ENCODE measurements around the gene GLMN.
A peak's percentile ranks its signal among the peaks of the same experiment; 100 is the strongest.
"Not testable (repeated sequence)": the region's sequence is repeated elsewhere in the genome, so short reads cannot be mapped to it uniquely, and the experiment has no call there.

GLMN gene

DNA sequence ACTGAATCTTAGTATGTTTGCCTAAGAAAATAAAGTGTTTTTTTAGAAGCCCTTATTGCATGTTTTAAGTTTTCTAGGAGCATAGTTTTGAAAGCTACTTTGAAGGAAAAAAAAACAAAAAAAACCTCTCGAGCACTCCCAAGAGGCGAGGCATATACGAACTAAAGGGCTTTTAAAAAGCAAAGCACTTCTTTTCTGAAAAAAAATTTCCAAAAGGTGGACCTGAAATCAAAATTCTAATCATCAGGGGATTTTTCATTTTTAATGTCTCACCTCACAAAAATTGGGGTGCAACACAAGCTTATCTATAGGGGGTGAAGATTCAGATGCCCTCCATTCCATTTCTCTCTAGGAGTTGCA is 594 bp downstream of the GLMN start:
- no peak for DNase-seq (ENCODE audit: low spot score)

DNA sequence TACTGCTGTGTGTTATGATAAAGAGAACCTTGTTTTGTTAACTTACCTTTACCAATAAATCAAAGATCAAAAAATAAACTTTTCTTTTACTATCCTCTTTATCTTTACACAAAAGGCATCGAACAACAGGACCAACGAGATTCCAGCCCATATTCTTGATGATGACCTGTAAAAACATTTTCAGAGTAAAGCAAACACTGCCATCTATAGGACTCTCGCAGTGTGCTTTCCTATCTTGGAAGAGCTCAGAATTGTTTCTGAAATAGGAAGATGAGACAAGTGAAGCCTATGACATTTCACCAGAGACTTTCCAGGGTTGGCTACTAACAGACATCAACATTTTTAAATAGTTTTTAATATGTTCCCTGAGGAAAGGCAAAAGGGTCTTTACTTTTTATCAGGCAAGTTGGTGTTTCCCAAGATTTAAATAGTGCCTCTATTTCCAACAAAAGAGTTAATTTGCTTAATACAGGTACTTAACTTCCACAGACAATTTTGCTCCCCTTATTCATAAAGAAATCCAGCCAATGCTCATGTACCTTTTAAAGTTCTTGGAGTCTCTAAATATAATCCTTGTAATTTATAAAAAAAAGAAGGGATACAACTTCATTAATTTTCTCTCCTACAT is 7.3 kb downstream of the GLMN start:
- DNase-seq (ENCODE audit: low spot score) = peak; percentile 31

DNA sequence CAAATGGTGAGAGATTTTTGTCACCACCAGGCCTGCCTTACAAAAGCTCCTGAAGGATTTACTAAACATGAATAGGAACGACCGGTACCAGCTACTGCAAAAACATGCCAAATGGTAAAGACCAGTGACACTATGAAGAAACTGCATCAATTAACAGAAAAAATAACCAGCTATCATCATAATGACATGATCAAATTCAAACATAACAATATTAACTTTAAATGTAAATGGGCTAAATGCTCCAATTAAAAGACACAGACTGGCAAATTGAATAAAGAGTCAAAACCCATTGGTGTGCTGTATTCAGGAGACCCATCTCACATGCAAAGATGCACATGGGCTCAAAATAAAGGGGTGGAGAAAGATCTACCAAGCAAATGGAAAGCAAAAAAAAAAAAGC is 17.4 kb downstream of the GLMN start:
- DNase-seq (ENCODE audit: low spot score) = not testable (repeated sequence)

DNA sequence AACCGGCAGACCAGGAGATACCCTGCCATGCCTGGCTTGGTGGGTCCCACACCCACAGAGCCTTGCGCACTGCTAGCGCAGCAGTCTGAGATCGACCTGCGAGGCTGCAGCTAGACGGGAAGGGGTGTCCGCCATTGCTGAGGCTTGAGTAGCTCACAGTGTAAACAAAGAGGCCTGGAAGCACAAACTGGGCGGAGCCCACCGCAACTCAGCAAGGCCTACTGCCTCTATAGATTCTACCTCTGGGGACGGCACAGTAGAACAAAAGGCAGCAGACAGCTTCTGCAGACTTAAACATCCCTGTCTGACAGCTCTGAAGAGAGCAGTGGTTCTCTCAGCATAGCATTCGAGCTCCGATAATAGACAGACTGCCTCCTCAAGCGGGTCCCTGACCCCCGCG is 19.0 kb downstream of the GLMN start:
- DNase-seq (ENCODE audit: low spot score) = not testable (repeated sequence)

DNA sequence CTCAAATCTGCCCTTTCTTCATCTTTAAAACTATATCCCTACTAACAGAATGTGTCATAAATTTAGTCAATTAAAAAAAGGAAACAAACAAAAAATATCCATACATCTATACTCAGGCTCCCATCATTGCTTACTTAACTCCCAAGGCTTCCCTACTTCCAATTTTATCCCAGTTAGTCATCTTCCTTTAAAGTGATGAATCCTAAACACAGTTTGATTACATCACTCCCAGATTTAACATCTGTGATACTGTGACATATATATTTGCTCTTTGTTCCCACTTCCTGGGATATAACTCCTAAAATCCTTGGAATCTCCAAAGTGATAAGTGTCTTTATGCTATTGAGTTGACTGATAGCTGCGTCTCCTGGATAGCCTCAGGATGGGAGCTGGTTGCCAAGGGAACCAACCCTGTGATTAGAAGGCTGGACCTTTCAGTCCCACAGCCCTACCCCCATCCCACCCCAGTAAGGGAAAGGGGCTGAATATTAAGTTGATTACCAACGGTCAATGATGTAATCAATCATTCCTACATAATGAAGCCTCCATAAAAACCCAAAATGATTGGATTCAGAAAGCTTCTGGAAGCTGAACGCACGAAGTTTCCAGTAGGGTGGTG is 21.6 kb downstream of the GLMN start:
- no peak for DNase-seq (ENCODE audit: low spot score)

GRCh38 chr1:92276082-92276481 is 22.7 kb downstream of the GLMN start:
- DNase-seq (ENCODE audit: low spot score) = no peak

DNA sequence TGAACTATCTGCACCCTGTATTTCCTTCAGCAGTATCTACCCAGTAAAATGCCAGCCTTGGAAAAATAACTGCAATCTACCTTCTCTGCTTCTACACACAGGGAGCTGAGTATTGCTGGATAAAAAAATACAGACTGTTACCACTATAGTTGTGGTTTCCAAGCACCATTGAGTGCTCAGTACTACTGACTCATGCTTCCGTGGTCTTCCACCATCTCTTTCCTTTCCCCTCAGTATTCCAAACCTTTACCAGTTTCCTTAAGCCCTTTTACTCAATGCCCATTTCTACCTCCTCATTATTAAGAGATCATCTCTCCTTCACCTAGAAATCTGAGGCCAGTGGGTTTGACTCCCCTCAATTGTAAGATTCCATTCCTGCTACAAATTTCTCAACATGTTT is 23.8 kb downstream of the GLMN start:
- DNase-seq (ENCODE audit: low spot score) = no peak

DNA sequence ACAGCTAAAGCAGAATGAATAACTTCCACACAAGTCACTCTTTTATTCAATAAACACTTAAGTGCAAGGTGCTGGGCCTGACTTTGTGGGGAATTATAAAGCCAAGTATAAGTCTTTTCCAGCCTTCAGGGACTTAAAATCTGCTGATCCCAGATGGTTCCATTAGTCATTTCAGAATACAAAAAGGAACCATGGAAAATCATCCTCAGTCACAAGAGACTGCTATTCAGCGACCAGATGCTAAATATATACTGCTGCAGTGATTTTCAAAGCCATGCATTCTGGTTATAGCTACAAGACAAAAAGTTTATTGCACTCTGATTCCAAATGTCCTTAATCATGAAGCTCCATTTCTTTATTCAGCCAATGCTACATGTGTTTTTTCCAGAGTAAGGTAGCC is 25.7 kb downstream of the GLMN start:
- DNase-seq (ENCODE audit: low spot score) = no peak

DNA sequence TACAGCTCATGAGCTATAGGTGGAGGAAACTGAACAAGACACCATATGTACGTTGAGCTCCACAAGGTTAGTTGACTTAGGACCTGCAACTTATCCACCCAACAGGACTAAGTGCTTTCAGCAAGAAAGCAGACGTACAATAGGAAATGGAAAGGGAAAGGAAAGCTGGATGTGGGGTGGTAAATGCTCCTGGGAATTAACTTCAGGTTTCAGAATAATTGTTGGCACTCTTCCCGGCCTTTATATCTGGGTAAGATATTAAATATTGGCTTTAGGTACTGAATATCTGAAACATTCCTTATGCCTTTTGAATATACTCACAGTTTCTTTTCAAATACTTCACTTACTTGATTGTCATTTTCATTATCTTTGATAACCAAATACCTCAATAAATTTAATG is 36.3 kb downstream of the GLMN start:
- no peak for DNase-seq (ENCODE audit: low spot score)

DNA sequence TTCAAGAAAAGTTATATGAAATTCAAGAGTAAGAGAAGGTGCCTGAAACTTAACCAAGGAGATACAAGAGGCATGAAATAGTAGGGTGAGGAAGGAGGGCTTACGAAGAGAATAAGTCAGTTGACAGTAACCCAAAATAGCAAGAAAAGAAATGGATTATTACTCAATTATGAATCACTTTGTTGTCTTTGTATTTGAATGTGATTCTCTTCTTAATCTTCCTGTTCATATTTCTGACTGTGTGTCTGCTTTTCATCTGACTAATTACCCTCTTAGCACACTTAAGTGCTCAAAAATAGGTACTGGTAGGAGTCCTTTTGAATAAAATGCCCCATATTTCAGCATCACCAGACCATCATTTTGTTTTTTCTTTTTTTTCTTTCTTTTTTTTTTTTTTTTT is 39.4 kb downstream of the GLMN start:
- DNase-seq (ENCODE audit: low spot score) = no peak

DNA sequence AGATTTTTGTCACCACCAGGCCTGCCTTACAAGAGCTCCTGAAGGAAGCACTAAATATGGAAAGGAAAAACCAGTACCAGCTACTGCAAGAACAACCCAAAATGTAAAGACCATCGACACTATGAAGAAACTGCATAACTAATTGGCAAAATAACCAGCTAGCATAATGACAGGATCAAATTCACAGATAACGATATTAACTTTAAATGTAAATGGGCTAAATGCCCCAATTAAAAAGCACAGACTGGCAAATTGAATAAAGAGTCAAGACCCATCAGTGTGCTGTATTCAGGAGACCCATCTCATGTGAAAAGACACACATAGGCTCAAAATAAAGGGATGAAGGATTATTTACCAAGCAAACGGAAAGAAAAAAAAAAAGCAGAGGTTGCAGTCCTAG is 44.1 kb downstream of the GLMN start:
- not testable (repeated sequence) for DNase-seq (ENCODE audit: low spot score)

- no peak for DNase-seq (ENCODE audit: low spot score)
These were observed 54.4 kb downstream of the GLMN start for GRCh38 chr1:92244376-92244775.

- DNase-seq (ENCODE audit: low spot score) = no peak
These were observed 58.8 kb downstream of the GLMN start for GRCh38 chr1:92240034-92240433.

- DNase-seq (ENCODE audit: low spot score) = no peak
These were observed 68.1 kb downstream of the GLMN start for GRCh38 chr1:92230736-92231135.

DNA sequence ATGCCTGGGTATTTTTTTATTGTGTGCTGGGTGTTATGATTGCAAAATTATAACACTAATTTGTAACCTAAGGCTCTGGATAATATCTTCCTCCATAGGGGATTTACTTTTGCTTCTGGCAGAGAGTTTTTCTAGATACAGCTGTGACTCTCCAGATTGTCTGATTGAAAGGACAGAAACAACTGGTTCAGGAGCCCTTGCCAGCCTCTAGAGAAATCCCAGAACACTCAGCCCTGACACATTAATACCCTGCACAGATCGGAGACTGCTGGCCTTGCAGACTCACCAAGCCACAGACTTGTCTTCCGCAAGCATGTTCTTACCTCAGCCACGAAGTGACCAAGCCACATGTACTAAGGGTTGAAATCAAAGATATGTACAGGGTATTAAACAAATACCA is 70.4 kb downstream of the GLMN start:
- DNase-seq (ENCODE audit: low spot score) = no peak

DNA sequence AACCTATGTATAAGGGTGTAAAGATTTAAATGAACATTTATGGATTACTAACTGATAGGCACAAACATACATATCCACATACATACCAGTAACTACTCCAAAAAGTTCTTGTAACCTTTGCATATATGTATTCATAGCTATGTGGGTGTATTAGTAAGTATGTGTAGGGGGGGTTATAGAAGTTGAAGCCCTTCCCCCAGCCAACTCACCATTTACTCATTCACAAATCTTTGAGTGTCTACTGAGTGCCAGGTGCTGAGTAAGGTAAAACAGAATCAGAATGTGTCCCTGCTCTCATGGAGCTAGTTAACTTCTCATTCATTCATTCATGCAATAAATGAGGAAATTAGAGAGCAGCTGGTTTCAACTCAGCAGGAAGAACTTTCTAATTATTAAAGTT is 79.8 kb downstream of the GLMN start:
- DNase-seq (ENCODE audit: low spot score) = no peak

DNA sequence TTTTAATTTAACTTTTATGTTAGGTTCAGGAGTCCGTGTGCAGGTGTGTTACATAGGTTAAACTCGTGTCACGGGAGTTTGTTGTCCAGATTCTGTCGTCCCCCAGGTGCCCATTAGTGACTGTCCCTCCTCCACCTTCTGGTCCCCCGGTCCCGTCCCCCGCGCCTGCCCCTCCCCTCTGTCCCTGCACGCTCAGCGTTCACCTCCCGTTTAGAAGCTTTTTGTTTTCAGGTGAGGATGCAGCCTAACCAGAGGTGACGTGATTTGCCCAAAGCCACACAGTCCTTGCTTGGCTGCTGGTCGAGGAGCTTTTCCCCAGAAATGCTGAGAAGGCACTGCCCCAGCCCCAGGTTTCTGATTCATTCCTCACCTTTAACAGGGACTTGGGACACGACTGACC is 80.2 kb downstream of the GLMN start:
- peak; percentile 13 for DNase-seq (ENCODE audit: low spot score)

DNA sequence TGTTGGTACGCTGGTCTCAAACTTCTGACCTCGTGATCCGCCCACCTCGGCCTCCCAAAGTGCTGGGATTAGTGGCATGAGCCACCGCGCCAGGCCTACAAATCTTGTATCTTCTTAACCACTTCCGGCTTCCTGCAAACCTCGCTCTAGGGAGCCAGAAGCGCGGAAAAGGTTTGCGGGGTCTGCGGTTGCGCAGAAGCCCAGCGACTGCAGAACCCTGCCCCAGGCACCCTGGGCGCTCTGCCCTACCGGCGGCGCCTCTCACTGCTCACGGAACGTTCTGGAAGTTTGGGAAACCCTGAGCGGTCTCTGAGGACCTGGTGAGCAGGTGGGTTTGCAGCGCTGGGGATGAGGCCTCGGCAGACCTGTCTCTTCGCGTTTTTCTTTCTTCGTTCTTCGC is 81.1 kb downstream of the GLMN start, which contains the start of gene C1orf146:
TSS of gene C1orf146 (plus strand) at position 195 of the 400 bp plus-strand sequence. CDS start 13,506 bp downstream, outside the sequence.
- peak; percentile 9 for DNase-seq (ENCODE audit: low spot score)

GRCh38 chr1:92211166-92211565 is 87.6 kb downstream of the GLMN start:
- no peak for DNase-seq (ENCODE audit: low spot score)

DNA sequence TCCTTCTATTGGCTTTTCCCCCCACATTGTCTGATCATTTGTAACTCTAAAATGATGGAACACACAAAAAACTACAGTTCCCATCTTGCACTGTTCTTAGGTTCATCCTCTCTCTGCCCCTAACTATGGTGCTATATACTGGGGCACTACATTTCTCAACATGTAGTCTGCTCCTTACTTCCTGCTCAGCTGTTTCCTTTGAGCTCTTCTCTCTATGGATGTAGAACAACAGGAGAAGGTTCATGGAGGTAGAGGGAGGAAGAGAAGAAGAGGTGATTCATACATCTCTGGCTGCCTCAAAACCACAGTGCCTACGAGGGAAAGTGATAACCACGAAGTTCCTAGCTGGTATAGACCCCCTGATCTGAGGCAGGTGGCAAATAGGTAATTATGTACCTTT is 88.1 kb downstream of the GLMN start:
- no peak for DNase-seq (ENCODE audit: low spot score)

- DNase-seq (ENCODE audit: low spot score) = no peak
These were observed 95.7 kb downstream of the GLMN start for GRCh38 chr1:92203105-92203504.

DNA sequence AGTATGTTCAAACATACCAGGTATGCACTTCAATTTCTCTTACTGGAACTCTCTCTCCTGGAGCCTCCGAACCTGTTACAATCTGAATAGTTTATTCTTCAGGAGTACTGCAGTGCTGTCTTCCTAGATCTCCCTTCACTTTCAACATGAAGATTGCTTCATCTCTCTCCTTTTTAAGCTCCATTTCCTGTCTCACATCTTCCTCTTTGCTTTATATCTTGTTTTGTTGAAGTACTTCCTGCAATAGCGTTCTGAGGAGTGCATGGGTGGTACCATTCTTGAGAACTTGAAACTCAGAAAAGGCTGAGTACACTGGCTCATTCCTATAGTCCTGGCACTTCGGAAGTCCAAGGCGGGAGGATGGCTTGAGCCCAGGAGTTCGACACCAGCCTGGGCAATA is 96.8 kb downstream of the GLMN start:
- DNase-seq (ENCODE audit: low spot score) = no peak

All from iPS-NIHi11 (cell line).